Kidney epithelial cell (primary cell): ENCODE results near the gene DOCK9. TPM values are rescaled to one million over a fixed set of nuclear protein-coding genes. Genes with fewer than 3 reads are reported as not detected.

Source experiments
- DNase-seq: peaks from one replicate; pipeline ENCODE4 v3.0.0-alpha.2; 2010; ENCODE audit warnings: low read depth
- H3K27me3 ChIP-seq: 2 replicates; pipeline ENCODE4 v1.6.0; 2011; ENCODE audit warnings: low read length; ENCODE audit not compliant: control insufficient read depth, insufficient read depth
- H3K36me3 ChIP-seq: 2 replicates; pipeline ENCODE4 v1.5.1; 2011; ENCODE audit warnings: low read length; ENCODE audit not compliant: control insufficient read depth, insufficient read depth
- H3K4me3 ChIP-seq: 2 replicates; pipeline ENCODE4 v1.5.1; 2011; ENCODE audit warnings: low read depth, mild to moderate bottlenecking, control low read depth, low read length
- CTCF ChIP-seq: IDR thresholded peaks from 2 replicates; pipeline ENCODE4 v1.5.1; 2011; ENCODE audit warnings: mild to moderate bottlenecking, moderate library complexity, low read length, control low read depth, inconsistent platforms; ENCODE audit not compliant: insufficient read depth, poor library complexity, severe bottlenecking
- total RNA-seq: library from RNA; depleted of rRNA; stranded (reverse); fragments of >200 nt; gene quantifications from 2 replicates; pipeline ENCODE4 v1.2.3, GENCODE V29; 2015

DOCK9 gene
- total RNA-seq, 1 donor from 2014 or later, result 226 TPM

DNA sequence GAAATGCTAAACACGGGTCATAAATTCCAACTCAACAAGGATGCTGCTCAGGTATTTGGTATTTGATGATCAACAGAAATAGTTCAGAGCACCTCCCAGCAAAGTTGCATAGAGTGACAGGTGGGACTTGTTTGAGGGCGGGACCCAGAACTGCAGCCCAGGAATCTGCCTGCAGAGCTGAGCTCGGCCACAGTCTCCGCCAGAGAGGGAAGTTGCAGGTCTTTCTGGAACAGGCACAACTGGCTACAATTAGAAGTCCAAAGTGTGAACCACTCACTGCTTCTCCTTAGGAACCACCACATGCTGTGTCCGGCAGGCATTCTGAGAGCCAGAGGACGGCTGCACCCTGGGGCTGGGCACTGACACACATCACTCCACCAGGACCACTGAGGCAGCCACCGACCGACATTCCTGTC, 226.5 kb downstream of the DOCK9 start:
- H3K36me3 ChIP-seq, result no peaks in the 10 kb centered on the region
- TF ChIP-seq CTCF, result no peak
- peak; percentile 7 for DNase-seq
- H3K27me3 ChIP-seq, result peaks cover 19% of the 10 kb centered on the region
- H3K4me3 ChIP-seq, result no peak overlapping the region

DNA sequence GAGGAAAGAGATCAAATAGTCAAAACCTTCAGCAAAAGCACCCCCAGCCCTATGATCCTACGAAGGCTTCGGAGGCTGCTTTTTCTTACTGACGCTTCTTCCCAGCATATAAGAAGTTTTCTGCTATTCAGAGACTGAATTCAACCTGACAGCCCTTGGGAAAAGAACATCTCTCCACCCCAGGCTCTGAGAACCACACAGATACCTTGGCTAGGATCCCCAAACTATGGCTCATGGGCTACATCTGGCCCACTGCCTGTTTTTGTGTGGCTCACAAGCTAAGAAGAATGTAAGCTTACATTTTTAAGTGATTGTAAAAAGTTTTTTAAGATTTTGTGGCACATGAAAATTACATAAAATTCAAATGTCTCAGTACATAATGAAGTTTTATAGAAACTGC, 228.4 kb downstream of the DOCK9 start:
- no peaks in the 10 kb centered on the region for H3K36me3 ChIP-seq
- no peak for TF ChIP-seq CTCF
- H3K4me3 ChIP-seq, result no peak overlapping the region
- H3K27me3 ChIP-seq, result peaks cover 19% of the 10 kb centered on the region
- DNase-seq, result no peak

- TF ChIP-seq CTCF, result no peak
- DNase-seq, result peak; percentile 47
- H3K27me3 ChIP-seq, result peaks cover 8% of the 10 kb centered on the region
- H3K36me3 ChIP-seq, result no peaks in the 10 kb centered on the region
- H3K4me3 ChIP-seq, result no peak overlapping the region
These were observed 230.9 kb downstream of the DOCK9 start for GRCh38 chr13:98746968-98747367.

Other genes with a start within 250 kb of the DOCK9 start
- 0.68 and 1.1 TPM in 2 replicates for gene SLC15A1, start 225.4 kb downstream of the DOCK9 start, total RNA-seq
- 79.1 and 83.6 TPM in 2 replicates for gene UBAC2, start 222.8 kb upstream of the DOCK9 start, total RNA-seq